Left hindlimb (tissue), 1 donor: Measurements from ENCODE around the gene HP1BP3.
"Not testable (repeated sequence)": the region's sequence is repeated elsewhere in the genome, so short reads cannot be mapped to it uniquely, and the experiment has no call there.

Experiments used
- DNase-seq: peaks from one replicate; pipeline ENCODE4 v3.0.0-alpha.2; 2018

HP1BP3 gene

GRCh38 chr1:20726932-20727745, 60.0 kb downstream of the HP1BP3 start:
- DNase-seq: no peak

GRCh38 chr1:20726118-20726911, 60.8 kb downstream of the HP1BP3 start:
- no peak for DNase-seq

- DNase-seq: no peak
Observed at GRCh38 chr1:20725189-20726117, 61.7 kb downstream of the HP1BP3 start.

- no peak for DNase-seq
Observed at GRCh38 chr1:20724364-20725188, 62.5 kb downstream of the HP1BP3 start.

GRCh38 chr1:20723537-20724363, 63.4 kb downstream of the HP1BP3 start:
- DNase-seq: no peak

- no peak for DNase-seq
Observed at GRCh38 chr1:20723159-20723536, 64.0 kb downstream of the HP1BP3 start.

GRCh38 chr1:20721117-20722061, 65.7 kb downstream of the HP1BP3 start:
- DNase-seq: no peak

- DNase-seq: no peak
Observed at GRCh38 chr1:20720631-20721091, 66.4 kb downstream of the HP1BP3 start.

GRCh38 chr1:20719871-20720620, 67.1 kb downstream of the HP1BP3 start:
- no peak for DNase-seq

GRCh38 chr1:20719261-20719660, 67.8 kb downstream of the HP1BP3 start:
- no peak for DNase-seq

- not testable (repeated sequence) for DNase-seq
Observed at GRCh38 chr1:20718343-20718882, 68.7 kb downstream of the HP1BP3 start.

- DNase-seq: peak; percentile 74
Observed at GRCh38 chr1:20717452-20718342, 69.4 kb downstream of the HP1BP3 start, which contains the start of gene KIF17. Gene KIF17 (minus strand): TSS chr1:20718007. CDS start chr1:20717706, 301 bp downstream.

GRCh38 chr1:20716232-20716631, 70.9 kb downstream of the HP1BP3 start:
- no peak for DNase-seq

- no peak for DNase-seq
Observed at GRCh38 chr1:20715406-20715805, 71.7 kb downstream of the HP1BP3 start.

GRCh38 chr1:20713440-20713839, 73.7 kb downstream of the HP1BP3 start:
- no peak for DNase-seq

GRCh38 chr1:20712215-20712577, 74.9 kb downstream of the HP1BP3 start:
- no peak for DNase-seq
